CD14-positive monocyte (primary cell): ENCODE measurements around the gene DENND1A. TPM values are rescaled to one million over a fixed set of nuclear protein-coding genes. Genes with fewer than 3 reads are reported as not detected.
"Not testable (repeated sequence)": the region's sequence is repeated elsewhere in the genome, so short reads cannot be mapped to it uniquely, and the experiment has no call there.

Experiments used
- DNase-seq, 3 donors: peaks; one replicate each; pipeline ENCODE4 v3.0.0-alpha.2; 2011 to 2022
- H2AFZ ChIP-seq: 2 replicates; pipeline ENCODE4 v1.6.0; 2012; ENCODE audit warnings: mild to moderate bottlenecking, low read depth, low read length, inconsistent platforms; ENCODE audit not compliant: insufficient read depth, poor library complexity, severe bottlenecking
- H3K27ac ChIP-seq, 2 donors: 1 replicate in 1 of 2; 2 replicates in 1 of 2; pipeline ENCODE4 v1.5.1; 2012 to 2013; ENCODE audit warnings: low read length in 2 of 2, control low read depth in 1 of 2, inconsistent platforms in 1 of 2, low read depth in 1 of 2, mild to moderate bottlenecking in 1 of 2
- H3K27me3 ChIP-seq, 2 donors: one replicate each; pipeline versions ENCODE4 v1.6.0 to v1.6.1; 2011 to 2013; ENCODE audit warnings: low read length in 2 of 2; ENCODE audit not compliant: control insufficient read depth in 2 of 2, insufficient read depth in 2 of 2
- H3K36me3 ChIP-seq, 2 donors: replicated peaks in 1 of 2; 1 replicate in 1 of 2; 2 replicates in 1 of 2; pipeline versions ENCODE4 v1.5.1 to v1.6.1; 2012 to 2013; ENCODE audit warnings: low read length in 2 of 2, control low read depth in 1 of 2, inconsistent platforms in 1 of 2, mild to moderate bottlenecking in 1 of 2; ENCODE audit not compliant: insufficient read depth in 2 of 2, control insufficient read depth in 1 of 2
- H3K4me1 ChIP-seq, 2 donors: 1 replicate in 1 of 2; 2 replicates in 1 of 2; pipeline versions ENCODE4 v1.5.1 to v1.6.1; 2012 to 2013; ENCODE audit warnings: low read length in 2 of 2, control low read depth in 1 of 2, inconsistent platforms in 1 of 2, mild to moderate bottlenecking in 1 of 2, moderate library complexity in 1 of 2; ENCODE audit not compliant: insufficient read depth in 2 of 2, control insufficient read depth in 1 of 2
- H3K4me2 ChIP-seq: replicated peaks from 2 replicates; pipeline ENCODE3; 2012; ENCODE audit warnings: low read length, moderate library complexity, mild to moderate bottlenecking; ENCODE audit not compliant: poor library complexity, severe bottlenecking; ENCODE audit errors: extremely low read depth
- H3K4me3 ChIP-seq, 3 experiments: fragments of 200-600 bp in 1 of 3; sonication (generic) in 1 of 3; replicated peaks in 1 of 3; 1 replicate in 2 of 3; 2 replicates in 1 of 3; pipeline ENCODE4 v1.5.1; 2011 to 2013; ENCODE audit warnings: low read length in 3 of 3, mild to moderate bottlenecking in 3 of 3, control low read depth in 2 of 3, low read depth in 2 of 3, inconsistent platforms in 1 of 3, moderate library complexity in 1 of 3
- H3K79me2 ChIP-seq: 2 replicates; pipeline ENCODE4 v1.6.0; 2012; ENCODE audit warnings: mild to moderate bottlenecking, control low read depth, inconsistent platforms, low read length, moderate library complexity; ENCODE audit not compliant: insufficient read depth
- H3K9ac ChIP-seq: 2 replicates; pipeline ENCODE4 v1.6.0; 2017; ENCODE audit warnings: low read length, mild to moderate bottlenecking; ENCODE audit not compliant: insufficient read depth, poor library complexity, severe bottlenecking
- H3K9me3 ChIP-seq, 2 donors: replicated peaks in 1 of 2; 1 replicate in 1 of 2; 2 replicates in 1 of 2; pipeline versions ENCODE4 v1.5.1 to v1.6.1; 2012 to 2013; ENCODE audit warnings: low read length in 2 of 2, control low read depth in 1 of 2; ENCODE audit not compliant: control insufficient read depth in 1 of 2, insufficient read depth in 1 of 2
- H4K20me1 ChIP-seq: 2 replicates; pipeline ENCODE4 v1.6.0; 2012; ENCODE audit warnings: mild to moderate bottlenecking, low read length, control low read depth, moderate library complexity; ENCODE audit not compliant: insufficient read depth
- H3K27ac Mint-ChIP-seq, 7 donors: one replicate each; pipeline ENCODE4 v1.8.0; 2020; ENCODE audit warnings: mild to moderate bottlenecking in 7 of 7, mixed read lengths in 7 of 7, moderate library complexity in 6 of 7, inconsistent platforms in 2 of 7
- H3K27me3 Mint-ChIP-seq, 3 donors: one replicate each; pipeline ENCODE4 v1.8.0; 2021 to 2022; ENCODE audit warnings: low read depth in 3 of 3, mild to moderate bottlenecking in 3 of 3, mixed read lengths in 3 of 3, moderate library complexity in 3 of 3, inconsistent platforms in 1 of 3
- H3K36me3 Mint-ChIP-seq, 2 donors: one replicate each; pipeline ENCODE4 v1.8.0; 2020; ENCODE audit warnings: mixed read lengths in 2 of 2, inconsistent platforms in 1 of 2, mild to moderate bottlenecking in 1 of 2
- H3K4me1 Mint-ChIP-seq: one replicate; pipeline ENCODE4 v1.8.0; 2020; ENCODE audit warnings: mild to moderate bottlenecking, mixed read lengths
- H3K4me3 Mint-ChIP-seq, 2 donors: one replicate each; pipeline ENCODE4 v1.8.0; 2020; ENCODE audit warnings: mild to moderate bottlenecking in 2 of 2, mixed read lengths in 2 of 2, moderate library complexity in 1 of 2
- H3K9me3 Mint-ChIP-seq, 7 donors: one replicate each; pipeline ENCODE4 v1.8.0; 2020 to 2022; ENCODE audit warnings: mixed read lengths in 7 of 7, mild to moderate bottlenecking in 6 of 7, moderate library complexity in 6 of 7, inconsistent platforms in 2 of 7
- WGBS: methylation state at CpG from one replicate; pipeline ENCODE4 v1.1.5; 2013; ENCODE audit warnings: missing lambda C conversion rate; ENCODE audit not compliant: insufficient coverage; 5-methylcytosine and 5-hydroxymethylcytosine counted together
- intact Hi-C, 2 donors: fragments of 100-400 bp; cut with micrococcal nuclease; formaldehyde crosslinking; loops; one replicate each; pipeline versions ENCODE4 v1.15.0 to v1.15.1; 2023
- polyA plus RNA-seq, 3 donors: library from polyadenylated mRNA; depleted of rRNA in 1 of 3; unstranded in 2 of 3; stranded (reverse) in 1 of 3; fragments of 300-500 nt in 2 of 3; fragments of >200 nt in 1 of 3; fragmentation: Illumina TruSeq in 2 of 3; gene quantifications; 1 replicate in 2 of 3; 2 replicates in 1 of 3; pipeline ENCODE4 v1.2.3, GENCODE V29; 2012 to 2021
- TF ChIP-seq, protein P1 (sequence below): fragments of 200-600 bp; IDR thresholded peaks from one replicate; pipeline ENCODE4 v1.8.0; 2022; ENCODE audit warnings: antibody characterized with exemption, mild to moderate bottlenecking

DENND1A gene
- polyA plus RNA-seq, 3 donors: 24.8 to 73.0 (median 29.4) TPM

GRCh38 chr9:123738648-123739047 lies 191.3 kb downstream of the DENND1A start:
- Histone ChIP-seq H3K4me1 (peaks cover 25 to 32% of the 10 kb centered on the region in 2 donors), H2AFZ (no peak overlapping the region), H3K9me3 (no peaks in the 10 kb centered on the region), H3K27ac (no peak overlapping the region), H4K20me1 (peaks cover 100% of the 10 kb centered on the region), H3K36me3 (peaks cover 0 to 27% of the 10 kb centered on the region in 2 donors), H3K27me3 (no peaks in the 10 kb centered on the region), H3K79me2 (peaks cover 37% of the 10 kb centered on the region), H3K4me3 (no peak overlapping the region), H3K4me2 (no peak overlapping the region), H3K9ac (no peak overlapping the region)
- H3K27ac Mint-ChIP-seq: no peak overlapping the region
- WGBS: no CpG with 5 or more reads among the region's 2 CpGs
- H3K4me1 Mint-ChIP-seq: peaks cover 37% of the 10 kb centered on the region
- TF ChIP-seq, protein P1, sequence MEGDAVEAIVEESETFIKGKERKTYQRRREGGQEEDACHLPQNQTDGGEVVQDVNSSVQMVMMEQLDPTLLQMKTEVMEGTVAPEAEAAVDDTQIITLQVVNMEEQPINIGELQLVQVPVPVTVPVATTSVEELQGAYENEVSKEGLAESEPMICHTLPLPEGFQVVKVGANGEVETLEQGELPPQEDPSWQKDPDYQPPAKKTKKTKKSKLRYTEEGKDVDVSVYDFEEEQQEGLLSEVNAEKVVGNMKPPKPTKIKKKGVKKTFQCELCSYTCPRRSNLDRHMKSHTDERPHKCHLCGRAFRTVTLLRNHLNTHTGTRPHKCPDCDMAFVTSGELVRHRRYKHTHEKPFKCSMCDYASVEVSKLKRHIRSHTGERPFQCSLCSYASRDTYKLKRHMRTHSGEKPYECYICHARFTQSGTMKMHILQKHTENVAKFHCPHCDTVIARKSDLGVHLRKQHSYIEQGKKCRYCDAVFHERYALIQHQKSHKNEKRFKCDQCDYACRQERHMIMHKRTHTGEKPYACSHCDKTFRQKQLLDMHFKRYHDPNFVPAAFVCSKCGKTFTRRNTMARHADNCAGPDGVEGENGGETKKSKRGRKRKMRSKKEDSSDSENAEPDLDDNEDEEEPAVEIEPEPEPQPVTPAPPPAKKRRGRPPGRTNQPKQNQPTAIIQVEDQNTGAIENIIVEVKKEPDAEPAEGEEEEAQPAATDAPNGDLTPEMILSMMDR: no peak
- H3K9me3 Mint-ChIP-seq: no peaks in the 10 kb centered on the region
- H3K4me3 Mint-ChIP-seq: no peak overlapping the region
- DNase-seq: no peak
- H3K36me3 Mint-ChIP-seq: peaks cover 22 to 39% of the 10 kb centered on the region in 2 donors
- peaks cover 0 to 2% (median 2%) of the 10 kb centered on the region in 3 donors for H3K27me3 Mint-ChIP-seq
- intact Hi-C loops: no loop called here

GRCh38 chr9:123735376-123735775 lies 194.6 kb downstream of the DENND1A start:
- H3K27ac ChIP-seq: no peak overlapping the region
- peaks cover 18% of the 10 kb centered on the region in 2 donors for H3K4me1 ChIP-seq
- H3K36me3 Mint-ChIP-seq: peaks cover 23 to 35% of the 10 kb centered on the region in 2 donors
- H3K4me1 Mint-ChIP-seq: peaks cover 20% of the 10 kb centered on the region
- H3K27me3 Mint-ChIP-seq: peaks cover 0 to 2% (median 0%) of the 10 kb centered on the region in 3 donors
- TF ChIP-seq, protein P1: no peak
- H3K4me3 Mint-ChIP-seq: no peak overlapping the region
- H2AFZ ChIP-seq: no peak overlapping the region
- no peak overlapping the region for H3K9ac ChIP-seq
- no peak overlapping the region for H3K4me3 ChIP-seq
- no CpG with 5 or more reads among the region's 4 CpGs for WGBS
- H3K27ac Mint-ChIP-seq: no peak overlapping the region
- H3K4me2 ChIP-seq: no peak overlapping the region
- peaks cover 100% of the 10 kb centered on the region for H4K20me1 ChIP-seq
- no peaks in the 10 kb centered on the region for H3K27me3 ChIP-seq
- no peaks in the 10 kb centered on the region for H3K9me3 ChIP-seq
- no peaks in the 10 kb centered on the region for H3K9me3 Mint-ChIP-seq
- H3K36me3 ChIP-seq: peaks cover 0 to 27% of the 10 kb centered on the region in 2 donors
- intact Hi-C loops: no loop called here
- peaks cover 39% of the 10 kb centered on the region for H3K79me2 ChIP-seq
- no peak for DNase-seq

DNA sequence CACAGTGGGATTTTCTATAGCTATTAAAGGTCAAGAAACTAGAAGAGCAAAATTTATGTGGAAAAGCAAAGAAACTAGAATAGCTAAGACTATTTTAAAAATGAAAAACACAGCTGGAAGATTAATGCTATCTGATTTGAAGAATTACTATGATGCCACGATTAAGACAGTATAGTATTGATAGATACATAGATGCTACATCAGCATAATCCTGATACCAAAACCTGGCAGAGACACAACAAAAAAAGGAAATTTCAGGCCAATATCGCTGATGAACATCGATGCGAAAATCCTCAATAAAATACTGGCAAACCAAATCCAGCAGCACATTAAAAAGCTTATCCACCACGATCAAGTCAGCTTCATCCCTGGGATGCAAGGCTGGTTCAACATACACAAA lies 201.4 kb downstream of the DENND1A start:
- H3K27me3 Mint-ChIP-seq, H3K27ac Mint-ChIP-seq, H2AFZ ChIP-seq, H3K9me3 Mint-ChIP-seq, H3K4me3 ChIP-seq, H3K4me1 ChIP-seq, H3K9ac ChIP-seq, intact Hi-C loops, H3K4me2 ChIP-seq, H3K27me3 ChIP-seq, H3K4me3 Mint-ChIP-seq, DNase-seq, H3K27ac ChIP-seq, H3K9me3 ChIP-seq: not testable (repeated sequence)
- peaks cover 100% of the 10 kb centered on the region for H4K20me1 ChIP-seq
- H3K36me3 Mint-ChIP-seq: peaks cover 17 to 20% of the 10 kb centered on the region in 2 donors
- WGBS: no CpG with 5 or more reads among the region's 5 CpGs
- H3K36me3 ChIP-seq: peaks cover 0 to 14% of the 10 kb centered on the region in 2 donors
- H3K79me2 ChIP-seq: peaks cover 54% of the 10 kb centered on the region
- peaks cover 14% of the 10 kb centered on the region for H3K4me1 Mint-ChIP-seq
